Measurements from ENCODE around the gene PTGS1. TPM values are rescaled to one million over a fixed set of nuclear protein-coding genes. Genes with fewer than 3 reads are reported as not detected.

PTGS1 gene
- total RNA-seq, 1 donor from 2014 or later: 33.4 TPM

- H3K9me3 Mint-ChIP-seq (ENCODE audit: unreplicated experiment): no peaks in the 10 kb centered on the region
- H3K4me3 Mint-ChIP-seq (ENCODE audit: unreplicated experiment): no peak overlapping the region
- TF ChIP-seq, protein P1, sequence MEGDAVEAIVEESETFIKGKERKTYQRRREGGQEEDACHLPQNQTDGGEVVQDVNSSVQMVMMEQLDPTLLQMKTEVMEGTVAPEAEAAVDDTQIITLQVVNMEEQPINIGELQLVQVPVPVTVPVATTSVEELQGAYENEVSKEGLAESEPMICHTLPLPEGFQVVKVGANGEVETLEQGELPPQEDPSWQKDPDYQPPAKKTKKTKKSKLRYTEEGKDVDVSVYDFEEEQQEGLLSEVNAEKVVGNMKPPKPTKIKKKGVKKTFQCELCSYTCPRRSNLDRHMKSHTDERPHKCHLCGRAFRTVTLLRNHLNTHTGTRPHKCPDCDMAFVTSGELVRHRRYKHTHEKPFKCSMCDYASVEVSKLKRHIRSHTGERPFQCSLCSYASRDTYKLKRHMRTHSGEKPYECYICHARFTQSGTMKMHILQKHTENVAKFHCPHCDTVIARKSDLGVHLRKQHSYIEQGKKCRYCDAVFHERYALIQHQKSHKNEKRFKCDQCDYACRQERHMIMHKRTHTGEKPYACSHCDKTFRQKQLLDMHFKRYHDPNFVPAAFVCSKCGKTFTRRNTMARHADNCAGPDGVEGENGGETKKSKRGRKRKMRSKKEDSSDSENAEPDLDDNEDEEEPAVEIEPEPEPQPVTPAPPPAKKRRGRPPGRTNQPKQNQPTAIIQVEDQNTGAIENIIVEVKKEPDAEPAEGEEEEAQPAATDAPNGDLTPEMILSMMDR (IDR thresholded peaks at IDR 0.05; ENCODE audit: unreplicated experiment): no peak
- H3K4me1 Mint-ChIP-seq (ENCODE audit: unreplicated experiment): peaks cover 40% of the 10 kb centered on the region
- H3K36me3 Mint-ChIP-seq (ENCODE audit: low read depth, unreplicated experiment): no peaks in the 10 kb centered on the region
- H3K27me3 Mint-ChIP-seq (ENCODE audit: unreplicated experiment): peaks cover 10% of the 10 kb centered on the region
- DNase-seq (ENCODE audit: low spot score): no peak
- H3K27ac Mint-ChIP-seq (ENCODE audit: unreplicated experiment): no peak overlapping the region
Observed at GRCh38 chr9:122338536-122338935, 32.3 kb upstream of the PTGS1 start.

- Mint-ChIP-seq H3K9me3 (ENCODE audit: unreplicated experiment) (no peaks in the 10 kb centered on the region), H3K4me1 (ENCODE audit: unreplicated experiment) (peaks cover 39% of the 10 kb centered on the region), H3K4me3 (ENCODE audit: unreplicated experiment) (no peak overlapping the region), H3K27ac (ENCODE audit: unreplicated experiment) (no peak overlapping the region), H3K27me3 (ENCODE audit: unreplicated experiment) (peaks cover 12% of the 10 kb centered on the region), H3K36me3 (ENCODE audit: low read depth, unreplicated experiment) (no peaks in the 10 kb centered on the region)
- no peak for DNase-seq (ENCODE audit: low spot score)
- TF ChIP-seq, protein P1 (IDR thresholded peaks at IDR 0.05; ENCODE audit: unreplicated experiment): no peak
Observed at GRCh38 chr9:122338994-122339393, 31.8 kb upstream of the PTGS1 start.

GRCh38 chr9:122339579-122339978 is 31.2 kb upstream of the PTGS1 start:
- no peak overlapping the region for H3K4me3 Mint-ChIP-seq (ENCODE audit: unreplicated experiment)
- no peak for DNase-seq (ENCODE audit: low spot score)
- H3K9me3 Mint-ChIP-seq (ENCODE audit: unreplicated experiment): no peaks in the 10 kb centered on the region
- H3K4me1 Mint-ChIP-seq (ENCODE audit: unreplicated experiment): peaks cover 37% of the 10 kb centered on the region
- no peaks in the 10 kb centered on the region for H3K36me3 Mint-ChIP-seq (ENCODE audit: low read depth, unreplicated experiment)
- H3K27me3 Mint-ChIP-seq (ENCODE audit: unreplicated experiment): peaks cover 12% of the 10 kb centered on the region
- TF ChIP-seq, protein P1 (IDR thresholded peaks at IDR 0.05; ENCODE audit: unreplicated experiment): no peak
- H3K27ac Mint-ChIP-seq (ENCODE audit: unreplicated experiment): no peak overlapping the region

- H3K36me3 Mint-ChIP-seq (ENCODE audit: low read depth, unreplicated experiment): no peaks in the 10 kb centered on the region
- no peak overlapping the region for H3K27ac Mint-ChIP-seq (ENCODE audit: unreplicated experiment)
- peaks cover 37% of the 10 kb centered on the region for H3K4me1 Mint-ChIP-seq (ENCODE audit: unreplicated experiment)
- peaks cover 12% of the 10 kb centered on the region for H3K27me3 Mint-ChIP-seq (ENCODE audit: unreplicated experiment)
- no peak overlapping the region for H3K4me3 Mint-ChIP-seq (ENCODE audit: unreplicated experiment)
- TF ChIP-seq, protein P1 (IDR thresholded peaks at IDR 0.05; ENCODE audit: unreplicated experiment): no peak
- H3K9me3 Mint-ChIP-seq (ENCODE audit: unreplicated experiment): no peaks in the 10 kb centered on the region
- DNase-seq (ENCODE audit: low spot score): no peak
Observed at GRCh38 chr9:122340161-122340560, 30.7 kb upstream of the PTGS1 start.

- Mint-ChIP-seq H3K4me1 (ENCODE audit: unreplicated experiment) (peaks cover 25% of the 10 kb centered on the region), H3K4me3 (ENCODE audit: unreplicated experiment) (no peak overlapping the region), H3K27me3 (ENCODE audit: unreplicated experiment) (peaks cover 7% of the 10 kb centered on the region), H3K36me3 (ENCODE audit: low read depth, unreplicated experiment) (no peaks in the 10 kb centered on the region), H3K27ac (ENCODE audit: unreplicated experiment) (no peak overlapping the region), H3K9me3 (ENCODE audit: unreplicated experiment) (no peaks in the 10 kb centered on the region)
- TF ChIP-seq, protein P1 (IDR thresholded peaks at IDR 0.05; ENCODE audit: unreplicated experiment): no peak
- no peak for DNase-seq (ENCODE audit: low spot score)
Observed at GRCh38 chr9:122342323-122343050, 28.3 kb upstream of the PTGS1 start.

Measured in endothelial cell (in vitro differentiated cells).